ENCODE data around the gene GRM2.
A peak's percentile ranks its signal among the peaks of the same experiment; 100 is the strongest.

GRM2 gene

DNA sequence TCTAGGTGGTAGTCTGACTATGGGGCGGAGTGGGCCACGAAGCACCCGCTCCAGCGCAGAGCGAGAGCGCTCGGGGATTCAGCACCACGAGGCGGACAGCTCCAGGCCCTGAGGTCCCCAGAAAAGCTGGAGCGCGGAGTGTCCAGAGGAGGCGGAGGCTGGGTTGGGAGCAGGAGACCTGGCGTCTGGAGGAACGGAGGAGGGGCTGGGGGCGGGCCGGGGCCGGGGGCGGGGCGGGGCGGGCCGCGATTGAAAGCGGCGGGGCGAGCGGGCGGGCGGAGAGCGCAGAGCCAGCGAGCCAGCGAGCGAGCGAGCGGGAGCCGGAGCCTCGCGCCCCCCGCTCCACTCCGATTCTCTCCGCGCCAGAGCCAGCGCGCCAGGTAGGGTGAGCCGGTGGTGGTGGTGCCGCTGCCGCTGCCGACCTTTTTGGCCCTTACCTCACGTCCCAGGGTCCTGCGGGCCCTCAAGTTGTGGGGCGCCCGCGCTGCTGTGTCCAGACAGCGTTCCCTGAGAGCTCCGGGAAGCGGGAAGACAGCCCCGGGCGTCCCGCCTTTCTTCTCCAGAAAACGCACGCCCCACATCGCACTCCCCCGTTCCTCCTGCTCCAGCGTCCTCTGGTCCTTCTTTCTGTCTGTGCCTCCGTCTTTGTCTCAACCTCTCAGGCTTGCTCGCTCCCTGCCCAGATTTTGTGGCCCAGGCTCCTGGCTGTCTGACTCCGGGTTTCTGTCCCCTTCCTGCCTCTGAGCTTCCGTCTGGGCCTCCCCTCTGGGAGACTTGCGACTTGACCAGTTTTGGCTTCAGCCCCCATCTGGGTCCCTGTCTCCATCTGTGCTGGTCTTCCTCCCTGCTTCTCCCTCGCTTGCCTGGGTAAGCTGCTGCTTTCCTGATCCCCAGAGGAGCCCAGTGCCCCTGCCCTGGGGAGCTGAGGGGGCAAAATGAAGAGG lies at the start of gene GRM2:
Gene GRM2 (plus strand): TSS at position 281 of the 944 bp plus-strand sequence. CDS start 1,916 bp downstream, outside the sequence.
- DNase-seq, result peak; percentile 68 to 81 (median 70)

DNA sequence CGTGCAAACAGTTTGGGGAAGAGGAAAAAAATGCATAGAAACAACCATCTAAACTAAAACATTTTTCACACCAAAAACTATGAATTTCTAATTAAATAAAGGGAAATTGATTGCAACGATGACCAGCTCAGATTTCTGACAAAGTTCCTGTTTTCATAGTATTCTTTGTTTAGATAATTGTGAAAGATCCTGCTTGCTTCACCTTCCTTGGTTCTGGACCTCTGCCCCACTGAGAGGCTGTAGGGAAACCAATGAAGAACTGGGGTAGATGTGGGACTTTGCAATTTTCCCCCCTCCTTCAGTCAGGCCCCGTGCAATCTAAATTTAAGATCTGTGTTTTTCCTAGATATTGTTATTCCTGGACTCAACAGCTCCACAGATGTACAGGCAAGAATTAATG lies 49.6 kb upstream of the GRM2 start:
- no peak for DNase-seq

DNA sequence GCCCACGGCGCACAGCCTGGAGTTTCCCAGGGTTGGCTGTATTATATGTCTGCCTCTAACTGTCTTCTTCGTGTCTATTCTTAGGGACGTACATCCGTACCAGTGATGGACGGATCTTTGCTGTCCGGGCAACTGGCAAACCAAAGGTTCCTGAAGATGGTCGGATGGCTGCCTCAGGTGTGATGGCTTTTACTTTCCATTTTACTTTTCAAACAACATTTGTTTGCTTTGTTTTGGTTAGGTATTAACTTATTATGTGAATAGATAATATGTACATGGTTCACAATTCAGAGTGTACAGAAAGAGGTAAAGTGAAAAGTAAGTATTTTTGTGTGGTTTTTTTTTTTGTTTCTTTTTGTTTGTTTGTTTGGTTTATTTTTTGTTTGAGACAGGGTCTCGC lies 46.9 kb upstream of the GRM2 start:
- DNase-seq, result no peak

DNA sequence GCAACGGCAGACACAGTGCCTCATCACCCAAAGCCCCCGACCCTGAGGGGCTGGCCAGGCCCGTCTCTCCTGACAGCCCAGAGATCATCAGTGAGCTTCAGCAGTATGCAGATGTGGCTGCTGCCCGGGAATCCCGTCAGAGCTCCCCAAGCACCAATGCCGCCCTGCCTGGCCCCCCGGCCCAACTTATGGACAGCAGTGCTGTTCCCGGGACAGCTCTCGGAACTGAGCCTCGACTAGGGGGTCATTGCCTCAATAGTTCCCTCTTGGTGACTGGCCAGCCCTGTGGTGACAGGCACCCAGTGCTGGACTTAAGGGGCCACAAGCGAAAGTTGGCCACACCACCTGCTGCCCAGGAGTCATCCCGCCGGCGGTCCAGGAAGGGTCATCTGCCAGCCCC lies 44.4 kb upstream of the GRM2 start:
- no peak for DNase-seq

DNA sequence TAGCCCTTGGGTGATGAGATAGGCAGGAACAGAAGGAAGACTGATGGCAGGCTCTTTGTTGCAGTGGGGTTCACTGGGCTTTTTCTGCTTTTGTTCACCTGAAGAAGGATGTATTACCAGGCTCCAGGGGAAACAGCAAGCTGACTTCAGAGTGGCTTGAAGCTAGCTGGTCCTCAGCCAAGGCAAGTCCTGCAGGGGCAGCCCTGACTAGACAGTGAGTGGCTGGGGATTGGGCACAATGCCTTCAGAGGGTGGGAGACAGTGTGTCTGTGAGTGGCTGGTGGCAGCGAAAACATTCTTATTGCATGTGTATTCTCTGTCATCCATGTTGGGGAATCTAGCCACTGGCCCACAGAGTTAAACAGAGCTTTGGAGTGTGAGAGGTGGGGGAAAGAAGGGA lies 38.1 kb upstream of the GRM2 start:
- no peak for DNase-seq

DNA sequence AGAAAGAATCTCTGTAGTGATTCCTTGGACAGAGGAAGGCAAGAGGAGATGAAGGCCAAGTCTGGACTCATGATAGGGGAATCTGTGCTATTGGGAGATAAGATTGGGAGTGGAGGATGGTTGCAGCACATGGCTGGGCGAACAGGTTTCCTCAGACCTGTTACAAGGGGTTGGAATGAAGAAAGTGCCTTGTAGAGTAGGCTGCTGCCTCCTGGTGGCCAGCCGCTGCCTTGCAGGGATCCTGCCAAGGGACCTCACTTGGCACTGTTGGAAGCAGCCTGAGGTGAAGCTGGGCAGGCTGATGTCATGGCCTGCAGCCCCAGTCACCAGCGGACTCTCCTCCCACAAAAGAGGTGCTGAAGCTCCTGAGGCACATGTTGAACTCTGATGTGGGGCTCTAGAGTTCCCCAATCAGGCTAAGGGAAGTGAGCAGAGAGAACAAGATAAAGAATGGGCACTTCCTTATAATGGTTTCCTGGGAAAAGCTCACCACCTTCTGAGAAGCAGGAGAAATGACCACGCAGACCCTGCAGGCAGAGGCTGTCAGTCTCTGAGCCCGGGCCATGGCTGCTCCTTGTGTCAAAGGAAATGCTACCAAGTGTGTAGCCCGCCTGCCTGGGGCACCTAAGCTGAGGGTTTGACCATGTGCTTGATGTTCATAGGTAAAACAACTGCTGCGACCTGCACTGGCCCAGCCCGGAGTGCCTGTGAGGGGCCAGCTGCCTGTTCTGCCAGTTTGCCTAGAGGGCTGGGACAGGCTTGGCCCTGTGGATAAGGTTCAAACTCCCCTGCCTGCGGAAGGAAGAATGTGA lies 37.4 kb upstream of the GRM2 start:
- DNase-seq, result peak; percentile 23 to 62 (median 51)

DNA sequence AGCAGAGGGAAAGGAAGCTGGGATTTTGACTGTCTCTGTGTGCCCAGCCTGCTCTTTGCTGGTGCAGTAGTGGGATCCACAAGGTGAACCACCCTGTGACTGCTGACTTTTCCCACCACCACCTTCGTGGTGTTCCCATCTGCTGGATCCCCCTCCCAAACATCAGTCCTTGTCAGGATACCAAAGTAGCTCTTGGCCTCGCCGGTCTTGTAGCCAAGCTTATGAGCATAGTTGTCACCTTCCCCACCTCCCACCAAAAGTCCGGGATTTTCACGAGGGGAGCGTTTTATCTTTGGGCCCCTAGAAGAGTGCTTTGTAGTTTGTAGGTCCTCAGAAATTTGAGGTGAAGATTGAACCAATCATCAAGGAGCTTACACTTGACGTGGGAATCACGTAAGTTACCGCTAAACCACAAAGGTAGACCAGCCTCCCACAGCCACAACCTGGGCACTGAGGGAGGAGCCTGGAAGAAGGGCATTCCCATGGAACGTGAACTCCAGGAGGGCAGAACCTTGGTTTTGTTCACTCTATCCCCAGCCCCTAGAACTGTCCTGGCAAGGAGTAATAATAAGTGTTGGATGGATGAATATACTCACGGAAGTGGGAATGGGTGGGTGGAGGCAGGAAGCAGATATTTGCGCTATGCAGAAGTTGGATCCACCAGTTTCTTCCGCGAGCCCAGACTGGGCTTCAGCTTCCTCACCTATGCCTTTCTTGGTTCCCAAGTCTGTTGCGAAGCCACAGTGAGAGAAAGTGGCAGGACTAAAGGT lies 36.6 kb upstream of the GRM2 start:
- DNase-seq, result no peak

DNA sequence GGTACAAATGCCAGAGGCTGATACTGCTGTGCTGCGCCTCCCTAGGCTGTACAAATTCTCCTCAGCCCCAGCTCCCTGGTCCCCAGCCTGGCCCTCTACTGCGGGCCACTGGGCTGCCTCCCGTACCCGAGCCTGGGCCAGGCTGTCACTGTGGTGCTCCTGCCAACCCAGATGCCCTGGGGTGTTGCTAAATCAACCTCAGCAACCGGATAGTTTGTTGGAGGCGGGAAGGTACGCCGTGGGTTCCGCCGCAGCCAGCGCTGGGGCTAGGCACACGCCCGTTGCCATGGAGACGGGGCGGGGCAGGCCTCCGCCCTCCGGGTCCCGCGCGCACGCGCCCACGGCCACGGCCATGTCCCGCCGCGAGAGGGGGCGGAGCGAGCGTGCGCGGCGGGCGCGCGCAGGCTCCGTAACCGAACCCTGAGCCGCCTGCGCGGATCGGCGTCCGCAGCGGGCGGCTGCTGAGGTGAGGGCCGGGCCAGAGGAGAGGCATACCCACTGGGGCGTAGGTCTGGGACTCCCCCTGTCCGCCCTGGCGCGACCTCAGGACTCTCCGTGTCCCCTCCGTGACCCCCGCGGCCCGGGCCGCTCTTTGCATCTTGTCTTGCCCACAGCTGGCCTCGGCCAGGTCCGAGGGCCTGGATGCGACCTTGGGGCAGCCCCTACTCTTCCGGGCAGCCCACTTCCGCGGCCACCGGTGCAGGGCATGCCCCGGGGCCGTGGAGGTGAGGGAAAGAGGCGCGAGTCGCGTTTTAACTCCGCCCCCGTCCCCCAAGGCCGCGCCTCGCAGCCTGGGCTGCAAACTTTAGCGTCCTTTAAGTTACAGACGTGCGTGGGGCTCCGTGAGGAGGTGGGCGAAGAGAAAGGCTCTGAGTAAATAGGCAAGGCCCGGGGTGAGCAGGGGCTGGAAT lies 35.8 kb upstream of the GRM2 start, which contains the start of gene TEX264:
Gene TEX264 (plus strand): TSS at position 430 of the 911 bp plus-strand sequence. CDS start 3,053 bp downstream, outside the sequence.
- DNase-seq, result peak; percentile 81 to 85 (median 85)

DNA sequence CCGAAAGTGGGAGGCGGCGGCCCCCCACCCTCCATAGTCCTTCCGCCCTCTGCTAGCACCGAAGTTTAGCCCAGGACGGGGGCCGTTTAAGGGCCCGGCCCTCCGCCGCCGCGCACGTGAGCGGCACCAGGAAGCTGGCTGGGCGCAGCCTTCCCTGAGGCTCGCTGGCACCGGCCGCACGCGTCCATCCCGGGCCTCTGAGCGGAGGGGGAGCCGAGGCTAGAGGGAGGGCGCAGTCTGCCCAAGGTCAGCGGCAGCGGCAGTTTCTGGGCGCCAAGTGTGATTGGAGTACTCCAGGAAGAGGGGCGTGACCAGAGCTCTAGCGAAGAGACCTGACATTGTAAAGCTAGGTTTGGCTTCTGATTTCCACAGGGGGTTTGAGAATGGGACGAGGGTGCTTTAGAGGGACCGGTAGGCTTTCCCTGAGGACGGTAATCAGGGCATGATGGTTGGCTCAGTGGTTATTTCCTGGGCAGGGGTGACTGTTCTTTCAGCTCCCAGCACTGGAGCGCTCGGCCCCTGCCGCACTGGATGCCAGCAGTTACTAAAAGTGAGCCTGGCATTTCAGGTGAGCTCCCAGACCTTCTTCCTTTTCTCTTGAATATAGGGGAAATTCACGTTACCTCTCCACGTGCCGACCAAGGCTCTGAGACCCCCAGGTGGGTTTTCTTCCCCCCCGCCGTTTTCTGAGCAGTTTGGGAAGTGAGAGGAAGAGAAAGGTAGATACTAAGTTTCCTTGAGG lies 35.0 kb upstream of the GRM2 start:
- peak; percentile 44 to 72 (median 60) for DNase-seq

DNA sequence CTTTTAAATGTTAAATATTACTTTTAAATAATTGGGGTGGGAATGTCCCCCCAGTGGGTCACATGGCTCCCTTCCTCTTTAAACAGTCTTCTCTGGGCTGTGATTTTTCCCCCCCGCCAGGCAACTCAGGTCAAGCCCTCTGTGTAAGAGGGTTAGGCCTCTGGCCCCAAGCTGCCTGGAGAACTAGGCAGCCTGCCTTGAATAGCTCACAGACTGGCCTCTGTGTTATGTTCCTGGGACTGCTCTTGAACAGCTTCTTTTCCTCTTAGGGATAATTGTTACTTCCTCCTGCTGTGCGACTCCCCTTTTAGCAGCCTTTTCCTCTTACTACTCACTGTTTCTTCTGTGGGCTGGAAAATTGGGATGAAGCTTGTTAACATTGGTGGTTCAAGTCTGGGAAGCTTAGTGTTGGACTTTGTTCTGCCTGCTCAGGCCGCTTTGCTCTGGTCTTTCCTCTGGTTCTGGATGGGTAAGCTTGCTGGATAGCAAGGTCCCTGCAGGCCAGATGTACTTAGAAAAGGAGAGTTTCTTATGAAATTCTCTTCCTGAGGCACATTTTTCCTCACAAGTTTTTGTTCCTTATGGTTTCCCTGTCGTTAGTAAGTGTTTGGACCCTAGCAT lies 33.6 kb upstream of the GRM2 start:
- DNase-seq, result peak in 1 of 3 experiments; percentile 6

DNA sequence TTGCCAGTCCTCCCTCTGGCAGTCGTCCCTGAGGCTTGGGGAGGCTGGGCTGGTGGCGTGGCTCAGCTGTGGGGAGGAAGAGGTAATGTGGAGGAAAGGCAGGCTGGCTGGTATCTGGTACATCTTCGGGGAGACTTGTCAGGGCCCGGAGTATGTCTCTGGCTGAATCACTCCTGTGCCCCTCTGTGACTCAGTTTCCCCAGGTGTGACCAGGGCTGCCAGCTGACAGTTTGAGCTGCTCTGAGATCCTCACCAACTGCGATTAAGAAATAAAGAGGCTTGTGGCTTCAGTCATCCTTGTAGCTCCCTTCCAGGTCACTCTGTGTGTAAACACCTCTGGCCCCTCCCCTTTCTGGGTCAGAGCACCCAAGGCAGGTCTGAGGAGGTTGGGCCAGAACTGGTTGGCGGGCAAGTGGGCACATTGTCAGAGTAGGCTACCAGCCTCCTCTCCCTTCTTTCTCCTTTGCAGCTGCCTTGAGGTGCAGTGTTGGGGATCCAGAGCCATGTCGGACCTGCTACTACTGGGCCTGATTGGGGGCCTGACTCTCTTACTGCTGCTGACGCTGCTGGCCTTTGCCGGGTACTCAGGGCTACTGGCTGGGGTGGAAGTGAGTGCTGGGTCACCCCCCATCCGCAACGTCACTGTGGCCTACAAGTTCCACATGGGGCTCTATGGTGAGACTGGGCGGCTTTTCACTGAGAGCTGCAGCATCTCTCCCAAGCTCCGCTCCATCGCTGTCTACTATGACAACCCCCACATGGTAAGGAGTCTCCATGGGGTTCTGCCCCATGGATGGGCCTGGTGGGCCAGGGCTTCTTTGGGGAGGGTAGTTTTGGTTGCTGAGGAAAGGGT lies 32.8 kb upstream of the GRM2 start:
- DNase-seq, result no peak

DNA sequence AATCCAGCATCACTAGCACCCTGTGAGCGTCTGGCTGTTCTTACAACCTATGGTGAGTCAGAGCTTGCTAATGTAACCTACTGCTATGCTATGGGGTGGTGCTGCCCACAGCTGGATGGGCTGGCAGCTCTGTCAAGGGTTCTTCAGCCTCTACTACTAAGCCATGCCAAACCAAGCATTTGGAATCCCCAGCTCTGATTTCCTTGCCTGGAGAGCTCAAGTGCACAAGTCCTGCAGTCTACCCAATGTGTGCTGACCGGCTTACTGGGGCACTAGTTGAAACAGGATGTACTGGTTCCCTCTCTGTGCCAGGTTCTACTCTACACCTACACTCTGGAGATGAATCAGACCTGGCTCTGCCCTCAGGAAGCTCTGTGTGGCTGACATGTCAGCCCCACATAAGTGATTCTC lies 31.7 kb upstream of the GRM2 start:
- no peak for DNase-seq

DNA sequence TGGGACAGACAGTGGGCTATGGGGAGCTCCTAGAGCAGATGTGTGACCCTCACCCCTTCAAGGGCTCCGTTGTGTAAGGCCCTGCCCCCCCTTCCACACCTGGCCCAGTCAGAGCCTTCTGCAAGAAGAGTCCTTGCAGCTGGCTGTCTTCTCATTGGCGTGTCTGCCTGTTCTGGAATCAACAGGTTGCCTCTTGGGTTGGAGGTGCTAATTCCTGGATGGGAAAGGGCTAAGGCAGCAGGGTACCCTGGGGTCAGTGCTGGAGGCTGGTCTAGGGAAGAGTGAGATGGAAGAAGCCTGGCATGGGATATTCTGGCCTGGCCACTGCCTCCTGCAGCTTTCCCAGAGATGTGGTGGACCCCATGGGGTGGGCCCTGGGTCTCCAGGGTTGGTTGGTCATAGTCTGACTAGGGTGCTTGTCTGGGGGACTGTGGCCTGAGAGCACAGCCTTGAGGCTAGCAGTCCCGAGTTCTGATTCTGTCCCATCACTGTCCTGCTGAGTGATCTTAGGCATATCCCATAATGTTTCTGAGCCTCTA lies 30.7 kb upstream of the GRM2 start:
- no peak for DNase-seq

DNA sequence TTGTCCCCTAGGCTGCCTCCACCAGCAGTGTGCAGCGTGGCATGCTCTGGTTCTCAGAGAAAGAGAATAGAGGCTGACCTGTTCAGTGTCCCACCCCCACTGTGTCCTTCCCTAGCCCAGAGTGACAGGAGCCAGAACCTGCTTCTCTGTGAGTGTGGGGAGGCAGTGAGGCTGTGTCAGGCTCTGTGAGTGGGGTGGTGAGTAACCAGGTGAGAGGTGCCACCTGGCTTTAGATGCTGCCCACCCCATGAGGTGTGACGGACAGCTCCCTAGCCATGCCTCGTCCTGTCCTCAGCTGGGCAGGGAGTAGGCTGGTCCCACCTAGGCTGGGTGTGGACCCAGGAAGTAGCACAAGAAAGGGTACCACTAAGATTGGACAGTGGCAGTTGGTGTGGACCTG lies 29.5 kb upstream of the GRM2 start:
- DNase-seq, result no peak

DNA sequence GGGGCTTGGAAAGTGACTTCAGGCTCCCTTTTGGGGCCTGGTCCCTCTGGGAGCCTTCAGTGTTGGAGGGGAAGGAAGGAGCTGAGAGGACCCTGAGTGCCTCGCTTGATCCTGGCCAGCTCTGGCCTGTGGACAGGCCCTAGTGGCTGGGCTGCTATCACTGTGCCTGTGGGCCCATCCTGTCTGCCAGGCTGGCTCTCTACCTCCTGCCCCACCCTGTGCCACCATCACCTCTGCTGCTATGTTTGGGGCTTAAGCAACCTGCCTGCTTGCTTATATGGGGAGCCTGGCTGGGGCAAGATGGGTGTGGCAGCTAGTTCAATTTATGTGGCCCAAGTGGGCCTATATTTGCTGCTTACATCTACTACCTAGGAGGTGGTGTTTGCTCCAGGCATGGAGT lies 28.7 kb upstream of the GRM2 start:
- DNase-seq, result no peak

DNA sequence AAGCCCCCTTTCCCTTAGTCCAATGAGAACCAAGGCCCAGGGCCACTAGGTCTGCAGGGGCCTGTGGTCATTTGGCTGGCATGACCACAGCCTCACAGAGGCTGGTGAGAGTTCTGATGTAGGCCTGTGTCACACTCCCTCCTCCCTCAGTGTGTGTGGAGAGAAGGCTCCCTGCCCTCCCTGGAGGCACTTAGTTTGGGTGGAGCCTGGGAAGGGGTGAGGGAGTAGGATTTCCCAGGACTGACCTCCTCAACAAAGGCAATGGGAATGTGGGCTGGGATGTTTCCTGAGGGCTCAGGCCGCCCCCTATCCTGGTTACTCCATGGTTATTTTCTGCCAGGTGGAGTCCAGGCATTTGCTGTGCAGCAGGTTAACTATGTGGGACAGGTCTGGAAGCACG lies 28.2 kb upstream of the GRM2 start:
- no peak for DNase-seq

DNA sequence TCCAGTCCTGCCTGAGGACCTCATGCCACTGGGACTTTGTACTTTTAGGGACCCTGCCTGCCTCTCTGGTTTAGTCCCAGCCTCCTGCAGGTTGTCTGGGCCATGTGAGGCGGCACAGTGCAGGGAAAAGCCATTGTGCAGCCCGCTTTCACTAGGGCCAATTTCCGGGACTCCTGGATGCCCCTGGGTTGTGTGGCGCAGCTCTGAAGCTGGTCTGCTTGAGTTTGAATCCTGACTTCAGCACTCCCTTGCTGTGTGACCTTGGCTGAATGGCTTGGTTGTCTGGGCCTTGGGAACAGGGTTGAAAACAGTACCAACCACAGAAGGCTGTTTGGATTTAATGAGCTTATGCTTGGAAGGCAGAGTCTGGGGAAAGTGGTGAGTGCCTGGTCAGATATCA lies 27.6 kb upstream of the GRM2 start:
- DNase-seq, result no peak

DNA sequence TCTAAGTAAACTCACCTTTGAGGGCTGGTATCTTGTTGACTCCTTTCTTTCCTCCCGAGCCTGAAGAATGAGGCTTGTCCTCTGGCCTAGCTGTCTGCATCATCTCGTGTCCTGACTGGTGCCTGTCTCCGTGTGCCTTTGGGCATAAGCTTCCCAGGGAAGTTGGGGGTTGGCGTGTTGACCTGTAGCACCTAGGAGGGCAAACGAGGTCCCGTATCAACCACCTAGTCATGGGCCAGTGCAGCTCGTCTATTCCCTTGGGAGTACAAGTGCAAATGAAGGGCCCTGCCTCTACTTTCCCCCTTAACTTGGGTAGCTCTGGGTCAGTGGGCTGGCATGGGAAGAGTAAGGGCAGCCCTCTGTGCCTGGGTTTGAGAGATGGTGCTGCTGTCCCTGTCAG lies 27.1 kb upstream of the GRM2 start:
- no peak for DNase-seq

DNA sequence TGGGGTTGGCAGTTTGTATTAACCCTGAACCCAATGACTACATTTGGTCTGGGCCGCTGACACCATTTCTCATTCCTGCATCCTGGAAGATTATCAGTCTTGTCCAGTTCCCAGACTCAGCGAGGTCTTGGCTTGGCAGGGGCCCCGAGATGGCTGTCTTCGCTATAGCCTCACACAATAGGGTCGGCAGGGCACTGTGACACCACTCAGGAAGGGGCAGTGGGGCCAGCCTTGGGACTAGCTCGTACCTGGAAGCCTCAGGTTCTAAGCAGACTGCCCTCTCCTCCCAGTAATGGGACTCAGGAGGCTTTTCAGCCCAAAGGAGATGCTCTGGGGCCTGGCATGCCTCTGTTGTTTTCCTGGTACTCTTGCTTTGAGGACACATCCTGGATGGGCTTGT lies 26.7 kb upstream of the GRM2 start:
- DNase-seq, result no peak
